Loucy (cell line): Measurements from ENCODE around the gene ARID3B.
A peak's percentile ranks its signal among the peaks of the same experiment; 100 is the strongest.

ENCODE experiments used
- H2AFZ ChIP-seq: fragments of 200-600 bp; sonication (generic); 2 replicates; pipeline ENCODE4 v1.6.0; 2016; ENCODE audit warnings: antibody characterized with exemption, mild to moderate bottlenecking, low read length, moderate library complexity
- H3F3A ChIP-seq: fragments of 200-600 bp; 2 replicates; pipeline ENCODE4 v1.6.0; 2016; ENCODE audit warnings: antibody characterized with exemption, low read depth, mild to moderate bottlenecking
- H3K27me3 ChIP-seq: fragments of 200-600 bp; sonication (generic); 2 replicates; pipeline ENCODE4 v1.6.1; 2014; ENCODE audit warnings: low read length, mild to moderate bottlenecking; ENCODE audit not compliant: insufficient read depth, poor library complexity, severe bottlenecking
- H3K36me3 ChIP-seq: fragments of 200-600 bp; sonication (generic); 2 replicates; pipeline ENCODE4 v1.6.1; 2016; ENCODE audit warnings: low read length; ENCODE audit not compliant: insufficient read depth
- H3K4me1 ChIP-seq: fragments of 200-600 bp; sonication (generic); 2 replicates; pipeline ENCODE4 v1.5.1; 2014; ENCODE audit warnings: low read length, mild to moderate bottlenecking; ENCODE audit not compliant: insufficient read depth, poor library complexity, severe bottlenecking
- H3K4me2 ChIP-seq: fragments of 200-600 bp; sonication (generic); 2 replicates; pipeline ENCODE4 v1.6.0; 2014; ENCODE audit warnings: antibody characterized with exemption, low read length, low read depth, mild to moderate bottlenecking; ENCODE audit not compliant: poor library complexity, severe bottlenecking
- H3K4me3 ChIP-seq: fragments of 200-600 bp; sonication (generic); 2 replicates; pipeline ENCODE4 v1.5.1; 2014; ENCODE audit warnings: low read length, mild to moderate bottlenecking, mixed read lengths; ENCODE audit not compliant: poor library complexity, severe bottlenecking
- H3K79me2 ChIP-seq: fragments of 200-600 bp; sonication (generic); 2 replicates; pipeline ENCODE4 v1.6.1; 2014; ENCODE audit warnings: low read length; ENCODE audit not compliant: insufficient read depth
- H3K9ac ChIP-seq: fragments of 200-600 bp; sonication (generic); 2 replicates; pipeline ENCODE4 v1.6.0; 2014; ENCODE audit warnings: mild to moderate bottlenecking, low read depth, low read length, moderate library complexity; ENCODE audit not compliant: poor library complexity, severe bottlenecking
- H3K9me2 ChIP-seq: fragments of 200-600 bp; sonication (generic); replicated peaks from 2 replicates; pipeline ENCODE4 v1.6.1; 2016; ENCODE audit warnings: low read depth, low read length, mixed read lengths
- H3K9me3 ChIP-seq: fragments of 200-600 bp; sonication (generic); 2 replicates; pipeline ENCODE4 v1.6.1; 2014; ENCODE audit warnings: mild to moderate bottlenecking, antibody characterized with exemption, low read length, low read depth; ENCODE audit not compliant: insufficient read depth
- H4K20me1 ChIP-seq: fragments of 200-600 bp; sonication (generic); 2 replicates; pipeline ENCODE4 v1.6.0; 2014; ENCODE audit warnings: antibody characterized with exemption, low read length, mild to moderate bottlenecking; ENCODE audit not compliant: insufficient read depth, poor library complexity, severe bottlenecking
- EZH2phosphoT487 ChIP-seq: fragments of 200-600 bp; IDR thresholded peaks from 2 replicates; pipeline ENCODE4 v1.6.1; 2018; ENCODE audit warnings: antibody characterized with exemption, mild to moderate bottlenecking, moderate library complexity, borderline replicate concordance
- TF ChIP-seq, protein P1 (sequence below): fragments of 200-600 bp; sonication (generic); conservative IDR thresholded peaks from 2 replicates; pipeline ENCODE4 v1.5.1; 2014; ENCODE audit warnings: mild to moderate bottlenecking, antibody characterized with exemption, low read length

The ARID3B gene

GRCh38 chr15:74642348-74642733, 101.3 kb downstream of the ARID3B start:
- Histone ChIP-seq H3K9ac (peak overlapping the region; percentile 21), H3K4me2 (peak overlapping the region; percentile 10), H4K20me1 (no peaks in the 10 kb centered on the region), H3K9me3 (no peaks in the 10 kb centered on the region), H3K4me3 (no peak overlapping the region), H2AFZ (no peak overlapping the region), H3K36me3 (peaks cover 50% of the 10 kb centered on the region; the same call in 1 of the 2 replicates), H3F3A (no peaks in the 10 kb centered on the region), H3K27me3 (no peaks in the 10 kb centered on the region), H3K4me1 (peaks cover 19% of the 10 kb centered on the region), H3K9me2 (no peaks in the 10 kb centered on the region), H3K79me2 (peaks cover 7% of the 10 kb centered on the region)
- TF ChIP-seq EZH2phosphoT487: no peak
- TF ChIP-seq, protein P1, sequence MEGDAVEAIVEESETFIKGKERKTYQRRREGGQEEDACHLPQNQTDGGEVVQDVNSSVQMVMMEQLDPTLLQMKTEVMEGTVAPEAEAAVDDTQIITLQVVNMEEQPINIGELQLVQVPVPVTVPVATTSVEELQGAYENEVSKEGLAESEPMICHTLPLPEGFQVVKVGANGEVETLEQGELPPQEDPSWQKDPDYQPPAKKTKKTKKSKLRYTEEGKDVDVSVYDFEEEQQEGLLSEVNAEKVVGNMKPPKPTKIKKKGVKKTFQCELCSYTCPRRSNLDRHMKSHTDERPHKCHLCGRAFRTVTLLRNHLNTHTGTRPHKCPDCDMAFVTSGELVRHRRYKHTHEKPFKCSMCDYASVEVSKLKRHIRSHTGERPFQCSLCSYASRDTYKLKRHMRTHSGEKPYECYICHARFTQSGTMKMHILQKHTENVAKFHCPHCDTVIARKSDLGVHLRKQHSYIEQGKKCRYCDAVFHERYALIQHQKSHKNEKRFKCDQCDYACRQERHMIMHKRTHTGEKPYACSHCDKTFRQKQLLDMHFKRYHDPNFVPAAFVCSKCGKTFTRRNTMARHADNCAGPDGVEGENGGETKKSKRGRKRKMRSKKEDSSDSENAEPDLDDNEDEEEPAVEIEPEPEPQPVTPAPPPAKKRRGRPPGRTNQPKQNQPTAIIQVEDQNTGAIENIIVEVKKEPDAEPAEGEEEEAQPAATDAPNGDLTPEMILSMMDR: no peak

DNA sequence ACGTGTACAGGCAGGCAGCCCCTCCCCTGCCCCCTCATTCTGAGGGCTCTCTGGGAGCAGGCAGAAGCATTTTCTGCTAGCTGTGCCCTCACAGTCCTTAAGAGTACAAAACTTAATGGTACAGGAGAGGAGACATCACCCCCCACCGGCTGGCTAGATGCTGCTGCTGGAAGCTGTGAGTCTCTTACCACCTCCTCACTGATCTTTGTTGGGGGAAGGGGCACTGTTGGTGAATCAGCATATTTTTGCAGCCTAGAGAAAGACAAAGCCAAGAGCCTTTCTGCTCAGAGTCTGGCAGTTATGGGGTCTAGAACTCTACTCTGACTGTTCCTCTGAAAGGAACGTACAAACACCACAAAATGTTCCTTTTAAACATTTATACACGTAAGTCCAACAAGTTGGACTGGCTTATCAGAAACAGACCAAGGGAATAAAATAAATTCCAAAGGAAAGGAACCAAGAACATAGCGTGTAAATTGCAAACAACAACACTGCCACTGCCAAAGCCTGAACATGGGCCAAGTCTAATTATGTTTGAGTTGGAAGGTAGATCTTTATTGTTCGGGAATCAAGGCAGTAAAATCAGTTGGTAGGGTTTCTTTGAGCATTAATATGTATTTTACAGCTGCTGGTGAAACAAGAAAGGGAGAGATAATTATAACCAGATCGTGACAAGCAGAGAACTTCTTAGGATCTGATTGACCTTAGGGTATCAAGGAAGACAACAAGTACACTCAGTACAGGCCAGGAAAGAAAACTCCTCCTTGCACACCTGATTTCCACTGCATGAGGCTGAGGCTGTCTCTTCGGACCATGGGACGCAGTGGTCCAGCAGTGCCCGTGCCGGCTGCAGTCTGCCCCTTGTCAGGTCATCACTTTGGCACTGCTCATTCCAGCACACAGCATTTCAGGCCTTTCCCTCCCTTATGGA, 102.0 kb downstream of the ARID3B start:
- H3K36me3 ChIP-seq: peaks cover 48% of the 10 kb centered on the region; the same call in 1 of the 2 replicates
- H3K4me2 ChIP-seq: peak overlapping the region; percentile 10
- no peaks in the 10 kb centered on the region for H3K27me3 ChIP-seq
- H3K79me2 ChIP-seq: peaks cover 11% of the 10 kb centered on the region
- no peak overlapping the region for H3K4me3 ChIP-seq
- H3K9ac ChIP-seq: peak overlapping the region; percentile 21
- no peak overlapping the region for H2AFZ ChIP-seq
- H3K9me2 ChIP-seq: no peaks in the 10 kb centered on the region
- H3K9me3 ChIP-seq: no peaks in the 10 kb centered on the region
- peaks cover 19% of the 10 kb centered on the region for H3K4me1 ChIP-seq
- H4K20me1 ChIP-seq: no peaks in the 10 kb centered on the region
- no peaks in the 10 kb centered on the region for H3F3A ChIP-seq
- no peak for TF ChIP-seq EZH2phosphoT487
- TF ChIP-seq, protein P1: no peak

DNA sequence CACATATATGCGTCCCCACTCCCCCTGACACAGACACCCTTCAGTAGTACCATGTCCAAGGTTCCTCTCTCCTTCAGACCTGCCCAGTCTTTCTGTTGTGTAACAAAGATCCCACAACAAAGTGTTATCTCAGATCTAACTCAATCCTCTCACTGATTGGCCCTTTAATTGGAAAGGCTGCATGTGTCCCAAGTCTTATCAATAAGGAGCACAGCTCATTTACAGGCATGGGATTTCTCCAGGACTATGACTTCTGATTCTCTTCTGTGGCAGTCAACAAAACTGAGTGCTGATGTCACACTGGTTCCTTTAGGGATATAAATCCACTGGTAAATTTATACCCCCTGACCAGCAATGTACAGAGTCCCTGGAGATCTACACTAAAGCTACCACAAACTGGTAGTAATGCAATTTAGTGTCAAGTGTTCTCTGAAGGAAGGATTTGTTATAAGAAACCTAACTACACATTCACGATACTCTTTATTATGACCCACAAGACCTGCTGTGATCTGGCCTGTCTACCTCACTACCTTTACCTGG, 102.7 kb downstream of the ARID3B start:
- H3K9me3 ChIP-seq: no peaks in the 10 kb centered on the region
- H3K27me3 ChIP-seq: no peaks in the 10 kb centered on the region
- peaks cover 11% of the 10 kb centered on the region for H3K79me2 ChIP-seq
- peaks cover 43% of the 10 kb centered on the region; the same call in 1 of the 2 replicates for H3K36me3 ChIP-seq
- no peak overlapping the region for H2AFZ ChIP-seq
- H3K9ac ChIP-seq: peak overlapping the region; percentile 21
- TF ChIP-seq, protein P1: no peak
- peaks cover 19% of the 10 kb centered on the region for H3K4me1 ChIP-seq
- H3K9me2 ChIP-seq: no peaks in the 10 kb centered on the region
- no peaks in the 10 kb centered on the region for H4K20me1 ChIP-seq
- no peak overlapping the region for H3K4me3 ChIP-seq
- H3K4me2 ChIP-seq: peak overlapping the region; percentile 10
- no peaks in the 10 kb centered on the region for H3F3A ChIP-seq
